ENCODE results near the gene SUB1.

- TF ChIP-seq, protein P1, sequence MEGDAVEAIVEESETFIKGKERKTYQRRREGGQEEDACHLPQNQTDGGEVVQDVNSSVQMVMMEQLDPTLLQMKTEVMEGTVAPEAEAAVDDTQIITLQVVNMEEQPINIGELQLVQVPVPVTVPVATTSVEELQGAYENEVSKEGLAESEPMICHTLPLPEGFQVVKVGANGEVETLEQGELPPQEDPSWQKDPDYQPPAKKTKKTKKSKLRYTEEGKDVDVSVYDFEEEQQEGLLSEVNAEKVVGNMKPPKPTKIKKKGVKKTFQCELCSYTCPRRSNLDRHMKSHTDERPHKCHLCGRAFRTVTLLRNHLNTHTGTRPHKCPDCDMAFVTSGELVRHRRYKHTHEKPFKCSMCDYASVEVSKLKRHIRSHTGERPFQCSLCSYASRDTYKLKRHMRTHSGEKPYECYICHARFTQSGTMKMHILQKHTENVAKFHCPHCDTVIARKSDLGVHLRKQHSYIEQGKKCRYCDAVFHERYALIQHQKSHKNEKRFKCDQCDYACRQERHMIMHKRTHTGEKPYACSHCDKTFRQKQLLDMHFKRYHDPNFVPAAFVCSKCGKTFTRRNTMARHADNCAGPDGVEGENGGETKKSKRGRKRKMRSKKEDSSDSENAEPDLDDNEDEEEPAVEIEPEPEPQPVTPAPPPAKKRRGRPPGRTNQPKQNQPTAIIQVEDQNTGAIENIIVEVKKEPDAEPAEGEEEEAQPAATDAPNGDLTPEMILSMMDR (IDR thresholded peaks at IDR 0.05; ENCODE audit: low read depth, low read length) = no peak
- no peak for TF ChIP-seq EZH2phosphoT487 (IDR thresholded peaks at IDR 0.05; ENCODE audit: low read depth)
Measured at GRCh38 chr5:32638309-32638708, 53.0 kb downstream of the SUB1 start.
